Sigmoid colon (tissue), 4 donors: ENCODE results near the gene FN1.

ENCODE experiments used
- EP300 ChIP-seq, 4 donors: sonication (generic); formaldehyde crosslinking; IDR thresholded peaks; one replicate each; pipeline ENCODE4 v1.6.1; 2017; ENCODE audit warnings: antibody characterized with exemption in 4 of 4
- POLR2A ChIP-seq, 2 donors: fragments of 450-650 bp; IDR thresholded peaks; one replicate each; pipeline ENCODE4 v1.6.1; 2016; ENCODE audit warnings: antibody characterized with exemption in 2 of 2, mild to moderate bottlenecking in 2 of 2, moderate library complexity in 2 of 2
- POLR2AphosphoS5 ChIP-seq, 4 donors: sonication (generic); formaldehyde crosslinking; IDR thresholded peaks; one replicate each; pipeline ENCODE4 v1.6.1; 2017; ENCODE audit warnings: antibody characterized with exemption in 4 of 4
- TF ChIP-seq, protein P1 (sequence below), 4 experiments: fragments of 450-650 bp in 3 of 4; fragments of 200-600 bp in 1 of 4; IDR thresholded peaks; one replicate each; pipeline ENCODE4 v1.5.1; 2016 to 2019; ENCODE audit warnings: antibody characterized with exemption in 4 of 4, mild to moderate bottlenecking in 3 of 4, moderate library complexity in 2 of 4

- TF ChIP-seq, protein P1, sequence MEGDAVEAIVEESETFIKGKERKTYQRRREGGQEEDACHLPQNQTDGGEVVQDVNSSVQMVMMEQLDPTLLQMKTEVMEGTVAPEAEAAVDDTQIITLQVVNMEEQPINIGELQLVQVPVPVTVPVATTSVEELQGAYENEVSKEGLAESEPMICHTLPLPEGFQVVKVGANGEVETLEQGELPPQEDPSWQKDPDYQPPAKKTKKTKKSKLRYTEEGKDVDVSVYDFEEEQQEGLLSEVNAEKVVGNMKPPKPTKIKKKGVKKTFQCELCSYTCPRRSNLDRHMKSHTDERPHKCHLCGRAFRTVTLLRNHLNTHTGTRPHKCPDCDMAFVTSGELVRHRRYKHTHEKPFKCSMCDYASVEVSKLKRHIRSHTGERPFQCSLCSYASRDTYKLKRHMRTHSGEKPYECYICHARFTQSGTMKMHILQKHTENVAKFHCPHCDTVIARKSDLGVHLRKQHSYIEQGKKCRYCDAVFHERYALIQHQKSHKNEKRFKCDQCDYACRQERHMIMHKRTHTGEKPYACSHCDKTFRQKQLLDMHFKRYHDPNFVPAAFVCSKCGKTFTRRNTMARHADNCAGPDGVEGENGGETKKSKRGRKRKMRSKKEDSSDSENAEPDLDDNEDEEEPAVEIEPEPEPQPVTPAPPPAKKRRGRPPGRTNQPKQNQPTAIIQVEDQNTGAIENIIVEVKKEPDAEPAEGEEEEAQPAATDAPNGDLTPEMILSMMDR (IDR thresholded peaks at IDR 0.05), result no peak
- no peak for TF ChIP-seq POLR2A (IDR thresholded peaks at IDR 0.05)
- no peak for TF ChIP-seq EP300 (IDR thresholded peaks at IDR 0.05)
- no peak for TF ChIP-seq POLR2AphosphoS5 (IDR thresholded peaks at IDR 0.05)
Observed at GRCh38 chr2:215378045-215378444, 57.8 kb downstream of the FN1 start.
